Epidermal melanocyte (primary cell): Measurements from ENCODE around the gene CARS2.
"Not testable (repeated sequence)": the region's sequence is repeated elsewhere in the genome, so short reads cannot be mapped to it uniquely, and the experiment has no call there.

Experiments used
- DNase-seq: peaks from one replicate; pipeline ENCODE4 v3.0.0; 2011; ENCODE audit warnings: low spot score; ENCODE audit not compliant: insufficient read length

Gene CARS2

DNA sequence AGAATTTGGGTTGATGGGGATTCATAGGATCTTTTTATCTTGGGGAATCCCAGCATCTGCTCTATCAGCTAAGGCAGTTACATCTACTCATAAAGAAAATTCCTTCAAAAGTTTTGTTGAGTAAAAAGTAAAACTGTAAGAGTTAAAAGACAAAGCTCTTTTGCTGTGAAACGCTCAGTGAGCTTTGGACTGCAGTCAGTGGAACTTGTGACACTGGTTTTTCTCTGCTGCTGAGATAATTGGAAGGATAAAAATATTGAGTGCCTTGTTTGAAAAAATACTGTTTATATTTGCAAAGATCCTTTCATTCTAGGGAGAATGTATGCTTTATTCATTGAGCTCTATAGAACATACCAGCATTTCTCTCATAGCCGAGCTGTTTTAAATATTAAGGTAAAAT is 85.3 kb downstream of the CARS2 start:
- DNase-seq = peak; percentile 28

DNA sequence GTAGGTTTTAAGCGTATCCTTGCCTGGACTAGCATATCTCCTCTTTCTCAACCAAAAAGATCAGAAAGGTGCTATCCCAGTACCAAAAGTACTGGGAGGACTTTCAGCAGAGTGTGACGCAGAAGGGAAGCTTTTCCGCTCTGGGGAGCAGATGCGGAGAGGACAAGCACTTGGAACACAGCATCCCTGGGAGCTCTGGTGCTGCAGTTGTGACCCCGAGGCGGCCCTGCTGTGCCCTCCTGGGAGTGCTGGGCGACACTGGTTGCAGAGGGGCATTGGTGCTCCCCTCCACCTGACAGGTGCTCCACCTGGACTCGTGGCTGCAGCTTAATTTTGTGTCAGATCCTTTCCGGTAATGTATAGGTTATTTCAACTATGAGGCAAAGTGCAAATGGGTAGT is 87.1 kb downstream of the CARS2 start:
- DNase-seq = no peak

DNA sequence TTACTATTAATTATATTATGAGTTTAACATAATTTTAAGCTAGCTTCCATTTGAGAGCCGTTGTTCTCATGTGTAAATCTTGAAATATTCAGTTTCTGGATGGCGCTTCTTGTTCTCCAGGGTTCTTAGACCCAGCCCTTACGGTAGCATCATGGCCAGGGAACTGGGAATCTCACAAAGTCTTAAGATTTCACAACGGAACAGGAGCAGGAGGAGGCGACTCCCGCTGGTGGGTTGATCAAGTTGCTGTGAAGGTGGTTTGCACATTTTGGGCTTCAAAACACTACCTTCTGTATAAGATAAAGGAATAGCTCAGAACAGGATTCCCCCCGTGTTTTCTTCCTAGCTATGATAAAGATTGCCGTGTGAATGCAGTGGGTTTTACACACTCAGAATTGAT is 87.7 kb downstream of the CARS2 start:
- no peak for DNase-seq

DNA sequence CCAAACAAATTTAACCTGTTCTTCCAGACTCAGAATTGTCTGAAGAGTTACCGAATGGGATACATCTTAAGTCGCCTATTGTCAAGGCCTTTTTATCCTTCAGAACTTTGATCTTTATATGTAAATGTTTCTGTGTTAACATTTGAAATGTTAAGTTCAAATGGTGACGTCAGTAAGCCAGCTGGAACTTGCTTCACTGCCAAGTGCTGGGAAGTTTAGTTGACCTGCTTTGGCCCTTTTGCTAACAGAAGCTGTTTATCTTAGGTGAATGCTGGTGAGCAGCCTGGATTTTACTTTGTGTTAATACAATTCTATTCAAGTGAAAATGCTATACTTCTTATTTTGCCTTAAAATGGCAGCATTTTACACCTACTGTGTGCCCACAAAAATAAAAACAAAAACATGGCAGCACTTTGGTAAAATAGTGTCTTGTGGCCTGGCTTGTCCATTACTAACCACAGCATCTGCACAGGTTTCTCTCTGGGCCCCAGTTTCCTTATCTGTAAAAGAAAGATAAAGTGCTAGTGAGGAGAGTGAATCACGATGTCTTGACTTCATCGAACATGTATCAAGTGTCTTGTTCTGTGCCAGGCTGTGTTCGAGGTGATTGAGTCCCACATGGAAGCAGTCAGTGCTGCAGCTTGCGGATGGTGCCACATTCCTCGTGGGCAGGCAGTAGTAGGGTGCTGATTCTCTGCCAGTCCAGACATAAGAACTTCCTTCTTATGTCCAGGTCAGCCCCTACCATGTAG is 88.4 kb downstream of the CARS2 start:
- DNase-seq = peak; percentile 14

DNA sequence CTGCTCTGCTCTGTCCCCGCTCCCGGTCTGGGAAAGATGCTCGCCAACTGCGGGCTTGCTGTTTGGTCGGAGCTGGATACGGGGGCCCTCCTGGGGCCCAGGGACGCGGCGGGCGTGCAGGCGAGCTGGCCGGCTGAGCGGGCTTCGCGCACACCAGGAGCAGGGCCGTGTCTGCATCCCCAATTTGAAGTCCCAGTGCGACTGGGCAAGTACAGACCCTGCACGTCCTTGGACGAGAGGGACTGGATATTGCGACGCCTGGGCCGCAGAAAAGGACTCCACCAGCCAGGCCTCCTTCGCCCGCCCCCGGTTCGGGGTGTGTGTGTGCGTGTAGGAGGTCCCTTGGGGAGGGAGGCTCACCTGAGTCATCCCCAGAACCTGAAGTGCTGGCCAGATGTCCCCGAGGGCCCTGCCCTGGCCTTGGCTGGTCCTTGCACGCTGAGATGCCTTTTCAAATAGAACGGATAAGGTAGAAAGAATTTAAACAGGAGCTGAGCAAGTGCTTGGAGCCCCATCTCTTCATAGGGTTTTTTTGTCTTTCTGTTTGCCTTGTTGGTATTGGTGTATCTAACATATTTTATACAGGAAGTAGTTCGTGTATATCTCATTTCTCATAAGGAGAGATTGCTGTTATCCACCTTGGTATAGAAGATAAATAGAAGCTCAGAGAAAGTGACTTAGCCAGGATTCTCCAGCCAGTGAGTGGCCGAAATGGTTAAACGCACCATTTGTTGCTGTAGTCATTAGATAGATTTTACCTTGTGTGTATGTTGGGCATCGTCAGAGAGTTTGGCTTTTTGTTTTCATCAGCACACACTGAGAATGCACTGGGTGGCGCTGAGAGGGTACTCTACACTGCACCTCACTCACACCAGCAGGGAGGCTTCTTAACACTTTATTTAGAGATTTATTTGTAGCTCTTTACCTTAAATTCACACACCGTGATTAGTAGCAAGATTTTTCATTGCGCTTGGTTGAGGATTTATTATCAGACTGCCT is 89.5 kb downstream of the CARS2 start:
- peak; percentile 25 for DNase-seq

DNA sequence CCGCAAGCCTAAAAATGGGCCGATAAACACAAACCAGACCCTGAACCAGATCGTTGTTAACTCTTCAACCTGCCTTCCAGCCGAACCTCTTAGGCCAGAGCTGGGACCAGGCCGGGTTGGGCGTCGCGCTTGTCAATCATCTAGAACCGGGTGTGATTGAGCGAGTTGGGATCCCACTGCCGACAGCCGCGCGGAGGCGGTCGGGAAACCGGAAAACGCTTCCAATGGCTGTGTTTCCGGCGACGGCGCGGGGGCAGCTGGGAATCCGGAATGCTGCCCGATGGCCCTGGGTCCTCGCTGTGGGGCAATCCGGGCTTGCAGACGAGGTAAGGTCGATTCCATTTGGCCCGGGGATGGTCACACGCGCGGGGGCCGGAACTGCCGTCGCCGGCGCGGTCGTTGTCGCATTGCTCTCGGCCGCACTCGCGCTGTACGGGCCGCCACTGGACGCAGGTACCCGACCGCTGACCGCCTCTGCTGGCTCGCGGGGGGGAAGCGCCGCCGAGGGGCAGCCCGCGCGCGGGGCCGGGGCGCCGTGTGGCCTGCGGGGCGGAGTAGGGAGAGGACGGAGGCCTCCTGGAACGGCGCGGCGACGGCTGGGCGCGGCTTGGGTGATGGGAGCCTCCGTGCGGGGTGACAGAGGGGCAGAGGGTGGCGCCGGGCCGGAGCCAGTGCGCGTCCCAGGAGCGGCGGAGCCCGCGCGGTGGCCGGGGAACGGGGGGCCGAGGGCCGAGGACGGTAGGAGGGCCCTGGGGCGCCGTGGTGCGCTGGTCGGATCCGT is 90.4 kb downstream of the CARS2 start, which contains the start of gene NAXD:
Gene NAXD, plus strand, starts transcription at position 224 of the 781 bp plus-strand sequence. Its CDS starts 57 bp downstream, at position 281.
- DNase-seq = peak; percentile 100

DNA sequence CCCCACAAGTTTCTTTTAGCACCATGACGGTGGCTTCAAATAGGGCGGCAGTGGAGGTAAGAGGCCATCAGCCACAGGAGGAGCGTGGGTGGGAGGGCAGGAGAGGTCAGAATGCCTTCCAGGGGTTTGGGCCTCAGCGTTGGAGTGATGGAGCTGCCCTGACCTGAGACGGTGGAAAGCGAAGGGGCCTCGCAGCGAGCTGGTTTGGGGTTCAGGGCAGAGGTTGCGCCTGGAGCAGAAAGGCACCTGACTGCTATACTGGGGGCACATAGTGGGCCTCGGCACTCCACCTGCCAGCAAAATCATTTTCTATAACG is 91.0 kb downstream of the CARS2 start:
- DNase-seq = no peak

DNA sequence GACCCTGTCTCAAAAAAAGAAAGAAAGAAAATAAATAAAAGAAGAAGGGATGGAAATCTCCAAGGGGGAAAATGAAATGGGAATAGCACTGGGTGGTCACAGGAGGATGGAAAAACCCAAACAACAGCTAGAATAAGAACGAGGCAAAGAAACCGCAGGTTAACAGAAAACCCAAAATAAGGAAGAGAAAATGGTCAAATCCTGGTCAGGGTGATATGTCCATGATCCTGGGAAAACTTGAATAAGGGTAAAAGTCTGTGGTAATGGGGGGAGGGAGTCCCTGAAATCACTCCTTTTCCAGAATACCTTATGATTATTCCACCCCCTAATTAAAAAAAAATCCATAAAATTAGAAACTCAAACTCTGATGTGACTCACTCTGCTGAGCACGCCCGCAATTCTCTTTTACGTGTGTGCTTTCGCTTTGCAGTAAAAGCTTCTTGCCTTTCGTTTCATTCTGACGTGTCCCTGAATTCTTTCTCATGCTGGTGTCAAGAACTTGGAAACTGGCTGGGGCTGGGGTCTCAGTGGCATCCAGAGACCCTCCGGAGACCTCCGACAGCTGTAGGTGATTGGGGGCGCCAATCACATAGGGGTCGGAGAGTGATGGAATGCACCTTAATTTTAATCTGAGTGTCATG is 94.8 kb downstream of the CARS2 start:
- DNase-seq = no peak

DNA sequence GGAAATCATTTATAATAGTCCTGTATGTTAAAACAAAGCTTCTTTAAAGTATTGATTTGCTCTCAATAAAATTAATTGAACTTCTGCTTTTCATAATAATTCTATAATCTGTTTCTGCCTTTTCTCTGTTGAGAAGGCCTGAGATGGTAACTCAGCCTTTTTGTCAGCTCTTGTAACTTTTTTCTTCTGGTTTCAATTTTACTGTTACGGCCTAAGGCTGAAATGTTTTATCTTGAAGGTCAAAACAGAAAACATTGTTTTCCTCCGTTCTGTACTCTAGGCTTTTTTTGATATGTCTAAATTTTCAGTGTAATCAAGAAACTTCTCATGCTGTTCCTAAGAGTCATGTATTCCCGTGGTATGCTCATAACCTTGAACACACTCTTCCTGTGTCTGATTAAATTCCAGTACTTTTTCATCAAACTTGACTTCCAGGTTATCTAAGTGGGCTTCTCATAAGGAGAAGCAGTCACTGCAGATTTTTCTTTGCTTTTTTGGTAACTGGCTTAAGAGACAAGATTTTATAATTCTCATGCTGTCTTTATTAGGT is 98.2 kb downstream of the CARS2 start:
- DNase-seq = no peak

DNA sequence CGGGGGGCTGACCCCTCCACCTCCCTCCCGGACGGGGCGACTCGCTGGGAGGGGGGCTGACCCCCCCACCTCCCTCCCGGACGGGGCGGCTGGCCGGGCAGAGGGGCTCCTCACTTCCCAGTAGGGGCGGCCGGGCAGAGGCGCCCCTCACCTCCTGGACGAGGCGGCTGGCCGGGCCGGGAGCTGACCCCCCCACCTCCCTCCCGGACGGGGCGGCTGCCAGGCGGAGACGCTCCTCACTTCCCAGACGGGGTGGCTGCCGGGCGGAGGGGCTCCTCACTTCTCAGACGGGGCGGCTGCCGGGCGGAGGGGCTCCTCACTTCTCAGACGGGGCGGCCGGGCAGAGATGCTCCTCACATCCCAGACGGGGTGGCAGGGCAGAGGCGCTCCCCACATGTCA is 99.6 kb downstream of the CARS2 start:
- DNase-seq = not testable (repeated sequence)

DNA sequence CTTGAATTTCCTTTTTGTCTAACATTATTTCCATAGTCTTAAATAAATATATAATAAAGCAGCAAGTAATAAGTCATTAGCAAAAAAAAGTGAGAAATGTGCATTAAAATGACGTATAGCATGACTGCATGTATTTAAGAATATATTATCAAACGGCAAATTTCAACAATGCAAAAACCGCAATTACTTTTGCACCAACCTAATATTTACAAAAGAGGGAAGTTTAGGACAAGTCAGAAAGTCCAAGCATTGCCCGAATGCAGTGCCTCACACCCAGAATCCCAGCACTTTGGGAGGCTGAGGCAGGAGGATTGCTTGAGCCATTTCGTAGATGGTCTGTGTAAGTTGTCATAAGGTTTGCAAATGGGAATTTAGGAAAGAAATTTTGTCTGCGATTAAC is 100.8 kb downstream of the CARS2 start:
- no peak for DNase-seq

DNA sequence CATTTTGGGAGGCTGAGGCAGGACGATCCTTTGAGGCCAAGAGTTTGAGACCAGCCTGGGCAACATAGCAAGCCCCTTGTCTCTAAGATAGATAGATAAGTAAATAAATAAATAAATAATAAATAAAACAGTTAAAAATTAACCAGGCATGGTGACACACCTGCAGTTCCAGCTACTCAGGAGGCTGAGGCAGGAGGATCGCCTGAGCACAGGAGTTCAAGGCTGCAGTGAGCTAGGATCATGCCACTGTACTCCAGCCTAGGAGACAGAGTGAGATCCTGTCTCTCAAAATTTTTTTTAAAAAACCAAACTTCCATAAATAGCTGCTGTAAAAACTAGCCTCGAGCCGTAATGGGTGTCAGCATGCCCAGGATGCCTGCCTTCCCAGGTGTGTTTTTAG is 104.9 kb downstream of the CARS2 start:
- DNase-seq = no peak

DNA sequence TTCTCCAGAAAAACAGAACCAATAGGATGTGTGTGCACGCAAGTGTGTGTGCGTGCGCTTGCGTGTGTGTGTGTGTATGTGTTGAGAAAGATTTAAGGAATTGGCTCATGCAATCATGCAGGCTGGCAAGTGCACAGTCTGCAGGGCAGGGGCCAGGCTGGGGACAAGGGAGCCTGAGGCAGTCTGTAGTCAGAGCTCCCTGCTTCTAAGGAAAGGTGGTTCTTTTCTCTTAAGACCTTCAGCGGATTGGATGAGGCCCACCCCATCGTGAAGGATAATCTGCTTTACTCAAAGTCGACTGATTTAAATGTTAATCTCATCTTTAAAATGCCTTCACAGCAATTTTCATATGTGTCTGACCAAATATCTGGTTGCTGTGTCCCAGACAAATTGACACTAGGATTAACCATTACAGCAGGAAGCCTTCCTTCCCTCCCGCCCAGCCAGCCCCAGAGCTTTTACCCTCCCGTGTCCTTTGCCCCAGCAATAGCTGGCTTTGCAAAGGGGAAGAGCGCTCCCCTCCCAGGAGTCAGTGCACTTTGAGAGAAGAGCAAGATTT is 105.6 kb downstream of the CARS2 start:
- DNase-seq = no peak

DNA sequence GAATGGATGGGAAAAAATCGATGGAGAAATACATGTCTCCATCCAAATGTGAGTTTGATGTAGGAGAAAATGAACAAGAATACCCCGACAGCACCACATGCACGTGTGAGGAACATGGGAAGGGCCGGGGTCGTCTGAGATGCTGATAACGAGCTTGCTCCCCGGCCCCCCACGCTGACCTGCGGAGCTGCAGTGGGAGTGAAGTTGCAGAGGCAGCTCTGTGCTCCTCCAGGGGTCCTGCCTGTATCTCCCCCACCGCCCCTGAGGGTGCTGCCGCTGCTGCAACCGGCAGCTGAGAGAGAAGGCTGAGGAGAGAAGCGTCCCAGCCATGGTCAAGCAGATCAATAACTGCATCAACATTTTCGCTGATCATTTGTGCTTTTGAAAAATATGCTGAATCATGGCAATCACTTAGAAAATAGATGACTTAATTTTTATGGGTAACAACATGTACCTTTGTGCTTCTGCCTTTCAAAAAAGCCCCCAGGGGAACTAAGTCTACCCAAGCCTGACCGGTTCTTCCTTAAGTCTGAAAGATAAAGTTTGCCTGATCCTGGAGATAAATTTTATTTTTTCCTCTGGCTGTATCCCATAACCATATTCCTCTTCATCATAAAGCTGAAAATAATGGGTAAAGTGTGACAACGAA is 108.8 kb downstream of the CARS2 start:
- no peak for DNase-seq

DNA sequence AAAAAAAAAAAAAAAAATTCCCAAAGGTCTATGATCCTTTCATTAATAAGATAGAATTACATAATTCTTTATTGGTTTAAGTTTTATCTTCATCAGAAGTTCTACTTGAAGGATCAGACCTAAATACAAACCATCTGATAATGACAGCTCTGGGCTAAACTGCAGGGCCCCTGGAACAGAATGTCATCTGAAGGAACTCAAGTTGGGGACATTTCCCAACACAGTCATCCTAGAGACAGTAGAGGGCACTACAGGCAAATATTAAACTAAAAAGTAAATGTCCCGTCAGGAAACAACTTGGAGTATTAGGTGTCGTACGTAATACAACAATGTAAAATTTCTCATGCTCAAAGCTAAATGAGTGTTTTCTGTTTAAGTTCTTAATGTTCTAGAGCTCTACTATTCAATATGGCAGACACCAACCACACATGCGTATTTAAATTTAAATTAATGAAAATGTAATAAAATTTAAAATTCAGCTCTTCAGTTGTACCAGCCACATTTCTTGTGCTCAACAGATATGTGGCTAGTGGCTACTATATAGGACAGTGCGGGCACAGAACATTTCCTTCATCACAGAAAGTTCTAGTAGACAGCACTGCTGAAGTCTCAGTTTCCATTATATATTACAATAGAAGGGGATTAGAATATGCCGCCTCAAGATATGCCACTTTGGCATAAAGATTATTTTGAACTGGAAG is 112.3 kb downstream of the CARS2 start:
- DNase-seq = no peak

DNA sequence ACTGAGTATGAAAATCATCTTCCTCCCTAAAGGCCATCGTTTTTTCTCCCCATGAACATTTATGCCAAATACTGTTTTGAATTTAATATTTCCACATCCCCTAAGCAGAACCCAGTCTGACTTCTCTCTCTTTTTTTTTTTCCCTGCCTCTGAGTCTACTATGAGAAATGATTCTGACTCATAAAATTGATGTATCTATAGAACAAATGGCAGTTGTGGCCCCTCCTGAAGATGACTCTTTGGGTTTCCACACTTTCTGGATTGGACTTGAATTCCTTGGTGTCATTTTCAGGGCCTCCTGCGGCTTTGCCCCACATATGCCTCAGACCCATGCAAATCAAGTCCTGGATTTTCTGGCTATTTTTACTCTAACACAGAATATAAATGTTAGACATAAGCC is 113.3 kb downstream of the CARS2 start:
- DNase-seq = no peak
